HEK293 (cell line): ENCODE data around the gene SLC12A8.

ENCODE experiments used
- CTCF ChIP-seq: fragments of 450-650 bp; formaldehyde crosslinking; IDR thresholded peaks from 2 replicates; pipeline ENCODE4 v1.5.1; 2016; ENCODE audit warnings: missing biosample characterization, missing genetic modification characterization
- SALL2 ChIP-seq: fragments of 450-650 bp; formaldehyde crosslinking; IDR thresholded peaks from 2 replicates; pipeline ENCODE4 v1.5.0; 2017; ENCODE audit warnings: missing biosample characterization, mild to moderate bottlenecking, missing genetic modification characterization, borderline replicate concordance
- ZBTB7A ChIP-seq: fragments of 450-650 bp; formaldehyde crosslinking; IDR thresholded peaks from 2 replicates; pipeline ENCODE4 v1.5.1; 2016; ENCODE audit warnings: low read depth, missing biosample characterization, missing genetic modification characterization
- ZNF423 ChIP-seq: fragments of 450-650 bp; formaldehyde crosslinking; IDR thresholded peaks from 2 replicates; pipeline ENCODE4 v1.5.1; 2016; ENCODE audit warnings: missing biosample characterization, missing genetic modification characterization
- TF ChIP-seq, protein P1 (sequence below): fragments of 450-650 bp; formaldehyde crosslinking; optimal IDR thresholded peaks from 2 replicates; pipeline ENCODE3; 2016; ENCODE audit warnings: missing biosample characterization, mild to moderate bottlenecking, missing genetic modification characterization

DNA sequence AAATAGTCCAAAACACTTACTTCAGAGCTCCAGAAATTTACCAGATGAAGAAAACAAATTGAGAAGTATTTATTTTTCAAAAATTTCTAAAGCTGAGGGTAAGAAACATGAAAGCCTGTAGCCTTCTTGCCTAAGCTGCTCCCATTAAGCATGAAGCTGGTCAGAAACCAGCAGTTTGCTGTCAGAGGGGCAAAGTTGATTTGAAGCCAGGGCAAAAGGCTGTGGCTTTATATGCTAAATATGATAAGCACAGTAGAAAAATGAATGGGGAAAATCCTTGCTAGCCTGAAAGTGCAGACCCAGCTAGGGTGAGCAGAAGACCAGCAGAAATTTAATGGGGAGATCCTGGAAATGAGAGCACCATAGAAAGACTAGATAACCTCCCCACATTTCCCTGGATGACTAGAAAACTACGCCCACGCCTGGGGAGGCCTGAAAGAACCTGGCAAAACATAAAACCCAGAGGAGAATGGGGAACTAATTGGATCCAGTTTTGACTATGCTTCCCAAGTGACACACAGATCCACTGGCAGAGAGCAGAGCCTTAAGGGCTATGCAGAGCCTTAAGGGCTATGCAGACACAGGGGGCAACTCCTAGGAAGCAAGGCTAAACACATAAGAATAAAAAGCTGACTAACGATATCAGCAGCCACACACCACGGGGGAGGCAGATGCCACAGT lies 113.8 kb downstream of the SLC12A8 start:
- TF ChIP-seq ZBTB7A = no peak
- TF ChIP-seq CTCF = no peak
- no peak for TF ChIP-seq SALL2 (tag by site-specific recombination)
- TF ChIP-seq, protein P1, sequence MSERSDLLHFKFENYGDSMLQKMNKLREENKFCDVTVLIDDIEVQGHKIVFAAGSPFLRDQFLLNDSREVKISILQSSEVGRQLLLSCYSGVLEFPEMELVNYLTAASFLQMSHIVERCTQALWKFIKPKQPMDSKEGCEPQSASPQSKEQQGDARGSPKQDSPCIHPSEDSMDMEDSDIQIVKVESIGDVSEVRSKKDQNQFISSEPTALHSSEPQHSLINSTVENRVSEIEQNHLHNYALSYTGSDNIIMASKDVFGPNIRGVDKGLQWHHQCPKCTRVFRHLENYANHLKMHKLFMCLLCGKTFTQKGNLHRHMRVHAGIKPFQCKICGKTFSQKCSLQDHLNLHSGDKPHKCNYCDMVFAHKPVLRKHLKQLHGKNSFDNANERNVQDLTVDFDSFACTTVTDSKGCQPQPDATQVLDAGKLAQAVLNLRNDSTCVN (tag by site-specific recombination) = no peak
- no peak for TF ChIP-seq ZNF423
